Measurements from ENCODE around the gene PTPN14.

GRCh38 chr1:214587165-214587564, 35.8 kb upstream of the PTPN14 start:
- TF ChIP-seq POLR2A (IDR thresholded peaks at IDR 0.05; ENCODE audit: control extremely low read depth in 1 of 2, low read depth in 2 of 2, low read length in 2 of 2) (no peak), POLR2AphosphoS5 (IDR thresholded peaks at IDR 0.05; ENCODE audit: low read depth, low read length) (no peak), ATF3 (IDR thresholded peaks at IDR 0.05; ENCODE audit: insufficient read depth, low read depth, low read length) (no peak), JUND (IDR thresholded peaks at IDR 0.05; ENCODE audit: low read length) (no peak), CTCF (IDR thresholded peaks at IDR 0.05; ENCODE audit: control extremely low read depth in 1 of 3, insufficient read depth in 1 of 3, low read depth in 1 of 3, low read length in 3 of 3) (no peak), EZH2 (IDR thresholded peaks at IDR 0.05; ENCODE audit: low read depth, low read length, severe bottlenecking) (no peak), ASH2L (IDR thresholded peaks at IDR 0.05; ENCODE audit: low read length) (no peak), SUZ12 (IDR thresholded peaks at IDR 0.05; ENCODE audit: low read length) (no peak), TCF12 (IDR thresholded peaks at IDR 0.05; ENCODE audit: low read depth, low read length) (no peak), CBX8 (IDR thresholded peaks at IDR 0.05; ENCODE audit: borderline replicate concordance, low read depth, low read length) (no peak)
